T1000 (cell line): ENCODE results near the gene LNPEP.
"Not testable (repeated sequence)": the region's sequence is repeated elsewhere in the genome, so short reads cannot be mapped to it uniquely, and the experiment has no call there.

Experiments
- DNase-seq: peaks from one replicate; lab custom pipeline; 2025; ENCODE audit warnings: mixed read lengths; lab: John Stamatoyannopoulos, UW

LNPEP gene

DNA sequence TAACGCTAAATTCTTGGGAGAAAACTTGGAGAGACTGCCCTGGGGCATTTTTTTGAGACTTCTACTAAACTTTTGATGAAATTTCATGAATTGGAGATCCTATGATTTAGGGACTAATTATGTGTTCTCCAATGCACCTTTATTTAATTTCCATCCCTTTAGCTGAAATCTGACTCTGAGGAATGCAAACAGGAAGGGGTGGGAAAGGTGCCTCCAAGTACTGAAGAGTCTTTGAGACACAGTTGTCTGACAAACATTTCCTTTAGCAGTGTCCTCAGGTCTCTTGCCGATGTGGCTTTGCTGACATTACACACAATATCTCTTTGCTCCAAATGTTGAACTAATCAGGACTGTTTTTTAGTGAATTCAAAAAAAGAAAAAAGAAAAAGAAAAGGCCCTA is 129.6 kb downstream of the LNPEP start:
- no peak for DNase-seq

DNA sequence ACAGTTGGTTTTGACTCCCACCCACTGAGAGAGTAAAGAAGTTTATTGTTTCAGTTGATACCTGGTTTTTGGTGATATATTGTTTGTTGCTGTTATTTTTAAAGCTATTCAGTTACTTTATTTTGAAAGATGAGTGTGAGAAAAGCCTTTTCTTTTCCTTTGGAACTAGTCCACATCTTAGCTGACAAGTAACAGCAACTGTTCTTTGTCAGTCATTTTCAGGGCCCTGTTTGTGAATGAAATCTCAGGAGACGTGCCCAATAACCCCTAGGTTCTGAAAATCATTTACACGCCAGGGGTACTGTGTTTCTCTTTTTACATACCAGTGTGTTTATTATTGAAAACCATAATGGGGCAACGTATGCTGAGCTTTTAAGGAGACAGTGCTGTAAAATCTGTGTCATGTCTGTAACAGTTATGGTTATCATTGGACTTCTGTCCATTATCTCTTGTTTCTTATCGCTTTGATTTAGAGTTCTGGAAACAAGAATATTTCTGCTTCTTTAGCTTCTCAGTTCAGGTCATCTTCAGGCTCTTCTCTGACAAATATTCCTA is 131.5 kb downstream of the LNPEP start:
- DNase-seq, result no peak

DNA sequence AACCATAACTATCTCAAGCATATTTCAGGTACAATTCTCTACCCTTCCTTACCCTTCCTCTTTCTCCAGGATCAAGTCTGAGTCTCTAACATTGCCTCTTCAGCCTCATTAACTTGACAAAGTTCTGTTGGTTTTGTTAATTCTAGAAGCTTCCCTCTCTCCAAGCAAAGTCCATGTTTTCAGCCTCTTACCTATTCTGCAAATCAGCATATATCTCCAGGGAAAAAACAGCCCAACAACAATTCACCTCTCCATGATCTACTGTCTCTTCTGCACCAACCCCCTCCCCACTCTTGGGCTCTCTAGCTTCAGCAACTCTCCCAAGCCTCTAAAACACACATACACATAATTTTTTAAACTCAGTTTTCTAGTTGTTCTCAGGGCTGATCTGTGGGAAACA is 134.4 kb downstream of the LNPEP start:
- DNase-seq, result no peak

DNA sequence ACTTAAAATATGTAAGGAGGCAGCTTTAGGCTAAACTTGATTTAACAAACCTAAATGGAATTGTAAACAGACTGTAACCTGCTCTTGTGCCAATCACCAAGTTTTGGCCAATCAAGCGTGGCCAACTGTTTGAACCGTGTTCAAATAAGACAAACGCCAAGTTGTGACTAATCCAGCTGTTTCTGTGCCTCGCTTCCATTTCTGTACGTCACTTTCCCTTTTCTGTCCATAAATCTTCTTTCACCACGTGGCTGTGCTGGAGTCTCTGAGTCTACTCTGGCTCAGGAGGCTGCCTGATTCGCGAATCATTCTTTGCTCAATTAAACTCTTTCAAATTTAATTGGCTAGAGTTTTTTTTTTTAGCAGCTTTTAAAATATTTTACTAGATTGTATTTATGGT is 135.2 kb downstream of the LNPEP start:
- DNase-seq, result no peak

DNA sequence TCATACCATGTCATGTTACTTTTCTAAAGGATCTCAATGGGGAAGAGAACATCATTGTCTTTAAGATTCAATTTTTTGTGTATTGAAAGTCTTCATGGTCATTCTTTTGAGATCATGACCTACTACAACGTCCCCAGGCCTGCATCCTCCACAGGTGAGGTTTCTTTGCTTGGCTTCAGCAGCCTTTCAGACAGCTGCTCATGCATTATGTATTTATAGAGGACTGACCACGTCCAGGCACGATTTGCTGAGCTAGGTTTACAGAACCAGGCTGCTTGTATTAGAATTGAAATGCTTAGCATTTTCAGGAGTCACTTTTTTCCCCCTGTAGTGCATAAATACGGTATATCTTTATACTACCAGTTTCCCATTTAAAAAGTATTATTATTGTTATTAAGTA is 136.1 kb downstream of the LNPEP start:
- DNase-seq, result no peak

DNA sequence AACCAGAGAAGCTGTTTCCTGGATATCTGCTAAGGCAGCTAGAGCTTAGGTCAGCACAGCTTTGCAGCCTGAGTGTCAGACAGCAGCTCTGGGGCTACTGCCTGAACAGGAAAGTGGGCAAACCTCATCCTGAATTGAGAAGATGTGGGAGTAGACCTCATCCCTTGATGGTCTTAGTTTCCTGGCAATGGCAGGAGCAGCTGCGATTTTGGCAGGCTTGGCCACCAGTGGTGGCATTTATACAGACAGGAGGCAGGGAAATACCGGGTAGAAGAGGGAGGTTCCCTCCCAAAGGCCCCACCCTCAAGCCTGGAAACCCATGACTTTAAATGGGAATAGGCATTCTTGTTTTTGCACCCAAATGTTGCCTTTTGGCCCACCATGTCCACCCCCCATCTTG is 136.8 kb downstream of the LNPEP start:
- DNase-seq, result no peak

DNA sequence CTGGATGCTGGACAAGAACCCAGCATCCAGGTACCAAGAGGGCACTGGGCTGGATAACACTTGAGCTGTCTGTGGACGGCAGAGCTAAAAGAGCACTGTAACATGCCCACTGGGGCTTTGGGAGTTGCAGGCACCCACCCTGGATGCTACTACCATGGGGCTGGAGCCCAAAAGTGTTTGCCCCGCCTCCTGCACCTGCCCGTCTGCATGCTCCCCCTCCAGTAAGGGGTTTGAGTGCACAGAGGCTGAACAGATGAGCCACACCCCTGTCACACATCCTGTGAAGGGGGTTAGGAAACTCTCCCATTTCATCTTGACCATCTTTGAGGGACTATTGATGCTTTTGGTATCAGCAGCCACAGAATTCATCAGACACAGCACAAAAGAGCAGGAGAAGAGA is 137.5 kb downstream of the LNPEP start:
- no peak for DNase-seq

DNA sequence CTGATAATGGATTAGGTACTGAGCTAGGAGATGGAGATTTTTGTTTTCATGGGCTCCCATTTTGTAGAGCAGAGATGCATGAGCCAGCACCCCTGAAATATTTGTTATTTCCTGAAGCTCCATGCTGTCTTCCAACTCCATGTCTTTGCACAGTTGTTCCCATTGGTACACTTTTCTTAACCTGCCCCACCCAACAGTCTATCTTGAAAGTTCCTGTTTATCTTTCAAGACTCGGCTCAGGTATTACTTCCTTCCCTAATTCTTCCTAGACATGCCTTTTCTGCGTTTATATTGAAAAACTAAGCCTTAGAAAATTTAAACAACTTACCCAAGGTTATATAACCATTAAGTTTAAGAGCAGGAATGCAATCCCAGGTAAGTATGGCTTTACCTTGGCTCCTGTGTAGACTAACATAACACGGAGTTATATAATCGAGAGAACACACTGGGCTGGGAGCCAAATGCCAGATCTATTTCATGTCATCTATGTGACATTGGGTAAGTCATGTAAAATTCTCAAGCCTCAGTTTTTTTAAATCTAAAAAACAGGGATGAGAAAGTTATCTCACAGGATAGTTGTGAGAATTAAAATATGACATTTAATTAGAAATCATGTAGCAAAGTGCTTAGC is 139.1 kb downstream of the LNPEP start:
- DNase-seq, result no peak

DNA sequence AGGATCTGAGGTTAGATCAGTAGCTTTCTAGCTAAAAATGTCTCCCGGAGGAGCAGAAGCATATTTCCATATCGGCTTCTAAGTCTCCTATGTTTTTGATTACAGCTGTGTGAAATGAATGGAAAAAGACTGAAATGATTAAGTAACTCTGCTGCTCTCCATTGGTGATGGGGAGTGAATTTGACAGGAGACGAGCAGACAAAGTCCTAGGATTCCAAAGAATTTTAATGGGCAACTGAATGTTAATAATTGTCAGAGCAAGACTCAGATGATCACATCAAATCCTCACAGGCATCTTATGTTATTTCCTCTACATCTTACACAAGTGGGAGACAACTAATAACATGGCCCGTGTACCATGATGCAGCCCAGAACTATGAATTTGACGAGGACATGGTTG is 139.8 kb downstream of the LNPEP start:
- DNase-seq, result no peak

DNA sequence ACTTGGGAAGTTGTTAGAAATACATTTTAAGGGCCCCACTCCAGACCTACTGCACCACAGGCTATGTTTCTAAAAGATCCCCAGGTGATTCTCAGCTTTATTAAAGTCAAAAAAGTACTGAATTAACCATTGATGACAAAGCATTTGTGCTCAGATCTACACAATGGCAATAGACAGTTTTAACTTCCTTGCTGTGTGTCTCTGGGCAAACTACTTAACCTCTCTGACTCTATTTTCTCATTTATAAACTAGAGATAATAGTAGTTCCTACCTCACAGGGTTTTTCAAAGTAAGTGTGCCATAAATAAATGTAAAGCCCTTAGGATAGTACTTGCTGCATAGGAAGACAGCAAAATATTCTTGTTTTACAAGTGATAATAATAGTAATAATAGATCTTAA is 140.2 kb downstream of the LNPEP start:
- DNase-seq, result no peak

DNA sequence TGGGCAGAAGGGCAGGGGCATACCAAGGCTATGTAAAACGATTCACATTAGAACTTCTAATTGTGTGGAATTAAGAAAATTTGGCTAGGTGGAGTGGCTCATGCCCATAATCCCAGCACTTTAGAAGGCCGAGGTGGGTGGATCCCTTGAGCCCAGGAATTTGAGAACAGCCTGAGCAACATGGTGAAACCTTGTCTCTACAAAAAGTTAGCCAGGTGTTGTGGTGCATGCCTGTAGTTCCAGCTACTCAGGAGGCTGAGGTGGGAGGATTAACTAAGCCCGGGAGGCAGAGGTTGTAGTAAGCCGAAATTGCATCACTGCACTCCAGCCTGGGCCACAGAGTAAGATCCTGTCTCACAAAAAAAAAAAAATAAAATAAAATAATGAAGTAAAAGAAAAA is 141.4 kb downstream of the LNPEP start:
- no peak for DNase-seq

DNA sequence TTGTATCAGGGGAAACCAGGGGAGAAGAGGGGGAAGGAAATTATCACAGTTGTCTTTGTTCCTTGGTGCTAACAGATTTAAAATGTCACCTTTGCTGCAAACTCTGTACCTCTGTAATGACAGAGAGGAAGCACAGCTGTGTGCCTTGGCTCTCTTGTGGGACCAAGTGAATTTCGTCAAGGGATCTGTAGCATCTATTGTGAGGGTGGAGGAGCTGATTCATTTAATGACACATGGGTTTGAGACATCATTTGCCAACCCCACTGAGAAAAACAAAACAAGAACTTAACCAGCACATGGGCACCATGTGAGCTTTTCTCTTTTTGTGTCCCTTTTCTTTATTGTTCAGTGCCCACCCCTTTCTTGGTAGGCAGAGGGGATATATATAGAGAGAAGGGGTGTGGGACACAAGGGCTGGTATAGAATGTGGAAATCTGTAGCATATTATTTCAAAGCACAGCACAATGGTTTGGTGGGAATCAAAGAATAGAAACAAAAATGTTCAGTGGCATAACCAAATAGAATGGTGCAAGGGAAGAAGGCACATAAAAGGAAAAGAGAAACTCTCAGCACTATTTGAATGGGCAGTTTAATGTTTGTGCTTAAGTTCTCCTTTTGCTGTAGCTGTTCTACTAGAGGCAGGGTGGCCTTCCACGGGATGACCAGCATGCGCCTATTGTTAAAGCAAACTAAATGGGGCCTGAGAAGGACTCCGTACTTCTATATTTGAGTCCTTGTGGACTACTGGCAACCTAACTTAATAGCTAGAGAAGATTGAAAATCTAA is 143.3 kb downstream of the LNPEP start:
- no peak for DNase-seq

DNA sequence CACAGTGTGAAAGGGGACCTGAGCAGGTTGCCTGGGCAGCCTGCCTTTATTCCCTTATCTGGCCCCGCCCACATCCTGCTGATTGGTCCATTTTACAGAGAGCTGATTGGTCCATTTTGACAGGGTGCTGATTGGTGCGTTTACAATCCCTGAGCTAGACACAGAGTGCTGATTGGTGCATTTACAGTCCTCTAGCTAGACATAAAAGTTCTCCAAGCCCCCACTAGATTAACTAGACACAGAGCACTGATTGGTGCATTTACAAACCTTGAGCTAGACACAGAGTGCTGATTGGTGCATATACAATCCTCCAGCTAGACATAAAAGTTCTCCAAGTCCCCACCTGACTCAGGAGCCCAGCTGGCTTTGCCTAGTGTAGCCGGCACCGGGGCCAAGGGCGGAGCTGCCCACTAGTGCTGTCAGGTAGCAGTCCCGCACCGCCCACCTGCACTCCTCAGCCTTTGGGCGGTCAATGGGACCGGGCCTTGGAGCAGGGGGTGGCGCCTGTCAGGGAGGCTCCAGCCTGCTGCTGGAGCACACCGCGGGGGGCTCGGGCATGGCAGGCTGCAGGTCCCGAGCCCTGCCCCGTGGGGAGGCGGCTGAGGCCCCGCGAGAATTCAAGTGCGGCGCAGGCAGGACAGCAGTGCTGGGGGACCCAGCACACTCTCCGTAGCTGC is 149.0 kb downstream of the LNPEP start:
- DNase-seq, result not testable (repeated sequence)

DNA sequence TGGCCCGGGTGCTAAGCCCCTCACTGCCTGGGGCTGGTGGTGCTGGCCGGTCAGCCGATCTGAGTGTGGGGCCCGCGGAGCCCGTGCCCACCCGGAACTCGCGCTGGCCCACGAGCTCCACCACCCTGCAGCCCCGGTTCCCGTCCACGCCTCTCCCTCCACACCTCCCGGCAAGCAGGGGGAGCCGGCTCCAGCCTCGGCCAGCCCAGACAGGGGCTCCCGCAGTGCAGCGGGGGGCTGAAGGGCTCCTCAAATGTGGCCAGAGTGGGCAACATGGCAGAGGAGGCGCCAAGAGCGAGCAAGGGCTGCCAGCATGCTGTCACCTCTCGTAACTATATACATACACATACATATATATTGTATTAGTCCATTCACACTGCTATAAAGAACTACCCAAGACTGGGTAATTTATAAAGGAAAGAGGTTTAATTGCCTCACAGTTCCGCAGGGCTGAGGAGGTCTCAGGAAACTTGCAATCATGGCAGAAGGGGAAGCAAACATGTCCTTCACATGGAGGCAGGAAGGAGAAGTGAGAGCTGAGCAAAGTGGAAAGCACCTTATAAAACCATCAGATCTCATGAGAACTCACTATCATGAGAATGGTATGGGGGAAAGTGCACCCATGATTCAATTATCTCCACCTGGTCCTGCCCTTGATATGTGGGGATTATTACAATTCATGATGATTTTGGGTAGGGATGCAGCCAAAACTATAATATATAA is 149.7 kb downstream of the LNPEP start:
- DNase-seq, result no peak
